RCC 7860 (cell line): ENCODE results near the gene LOC101059915.

ENCODE experiments used
- DNase-seq: peaks from one replicate; pipeline ENCODE4 v3.0.0-alpha.2; 2015; ENCODE audit warnings: low spot score
- FAIRE-seq: peaks from 2 replicates; lab custom pipeline; 2012; peaks lifted over from hg19 to GRCh38; lab: Jason Lieb, UNC

The LOC101059915 gene

GRCh38 chrX:71667328-71668247 is at the start of gene LOC101059915:
TSS of gene LOC101059915 (plus strand) at chrX:71667546.
- DNase-seq, result no peak
- FAIRE-seq, result no peak

DNA sequence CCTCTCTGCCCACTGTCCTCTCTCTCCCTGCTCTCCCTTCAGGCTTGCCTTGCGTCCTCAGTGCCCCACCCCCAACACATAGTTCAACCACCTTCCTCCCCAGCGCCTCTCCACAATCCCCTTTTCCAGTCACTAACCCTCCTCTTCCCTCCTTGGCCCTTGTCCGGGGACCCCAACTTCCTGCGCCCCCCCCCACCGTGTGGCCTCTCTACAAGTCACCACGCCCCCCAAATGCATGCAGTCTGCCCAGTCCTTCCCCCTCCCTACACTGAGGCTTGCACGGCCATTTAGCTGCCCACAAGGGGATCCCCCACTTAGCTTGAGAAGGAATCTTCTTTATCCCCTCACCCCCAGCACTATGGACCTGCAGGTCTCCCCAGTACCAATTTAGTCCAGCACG is 49.6 kb upstream of the LOC101059915 start:
- no peak for DNase-seq
- no peak for FAIRE-seq

GRCh38 chrX:71618303-71618721 is 49.0 kb upstream of the LOC101059915 start, which contains the start of gene CXCR3:
TSS of gene CXCR3 (minus strand) at chrX:71618511. CDS start at chrX:71618449, 62 bp downstream.
- DNase-seq (peak; percentile 43), FAIRE-seq (no peak)

DNA sequence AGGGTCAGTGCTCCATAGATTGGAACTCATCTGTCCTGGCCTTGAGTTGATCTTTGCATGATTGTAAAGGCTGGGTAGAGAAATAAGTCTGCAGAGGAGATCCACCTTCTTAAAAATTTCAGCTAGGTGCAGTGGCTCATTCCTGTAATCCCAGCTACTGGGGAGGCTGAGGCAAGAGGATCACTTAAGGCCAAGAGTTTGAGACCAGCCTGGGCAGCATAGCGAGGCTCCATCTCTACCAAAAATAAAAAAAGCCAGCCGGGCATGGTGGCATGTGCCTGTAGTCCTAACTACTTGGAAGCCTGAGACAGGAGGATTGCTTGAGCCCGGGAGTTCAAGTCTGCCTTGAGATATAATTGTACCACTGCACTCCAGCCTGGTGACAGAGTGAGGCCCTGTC is 48.6 kb upstream of the LOC101059915 start:
- DNase-seq, result no peak
- no peak for FAIRE-seq

- DNase-seq (no peak), FAIRE-seq (no peak)
These were observed 48.2 kb upstream of the LOC101059915 start for GRCh38 chrX:71619193-71619592.

DNA sequence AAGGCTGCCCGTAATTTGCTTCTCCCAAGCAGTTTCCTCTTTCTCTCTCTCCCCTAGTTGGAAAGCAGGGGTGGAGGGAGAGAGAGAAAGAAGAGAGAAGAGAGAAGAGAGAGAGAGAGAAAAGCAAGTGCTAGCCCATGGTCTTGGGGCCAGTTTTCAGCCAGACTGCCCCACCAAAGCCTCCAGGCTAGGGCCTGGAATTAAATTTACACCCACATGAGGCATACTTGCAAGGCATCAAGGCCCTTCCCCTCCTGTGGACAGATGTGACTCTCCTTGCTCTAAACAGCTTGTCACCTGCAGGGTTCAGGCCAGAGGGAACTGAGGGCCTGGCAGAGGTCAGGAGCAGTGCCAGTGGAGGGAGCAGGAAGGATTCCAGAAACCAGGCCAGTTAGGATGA is 47.4 kb upstream of the LOC101059915 start:
- FAIRE-seq, result no peak

GRCh38 chrX:71621603-71622002 is 45.7 kb upstream of the LOC101059915 start:
- FAIRE-seq (no peak), DNase-seq (no peak)

More for the DNA sequence above, 47.4 kb upstream of the LOC101059915 start:
- DNase-seq, result no peak

DNA sequence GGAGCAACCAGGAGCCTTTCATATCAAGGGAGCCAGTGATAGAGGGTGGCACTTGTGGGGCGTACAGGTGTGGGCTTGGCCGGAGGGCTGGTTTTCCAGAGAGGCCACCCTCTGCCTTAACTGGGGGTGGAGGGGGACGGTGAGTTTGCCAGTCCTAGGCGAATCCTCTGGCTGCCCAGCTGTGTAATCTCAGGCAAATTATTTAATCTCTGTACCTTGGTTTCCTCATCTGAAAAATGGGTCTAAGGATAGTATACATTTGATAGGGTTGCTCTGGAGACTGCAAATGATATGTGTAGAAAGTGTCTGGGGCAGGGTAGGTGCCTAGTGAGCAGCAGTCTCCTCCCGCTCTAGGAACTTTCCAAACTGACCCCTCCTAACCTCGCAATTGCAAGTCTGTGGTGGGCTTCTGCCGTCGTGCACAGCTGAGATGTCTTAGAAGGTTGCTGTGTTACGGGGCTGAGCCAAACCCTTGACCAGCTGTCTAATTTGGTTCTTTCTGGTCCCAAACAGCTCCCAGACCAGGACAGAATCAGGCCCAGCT is 45.2 kb upstream of the LOC101059915 start:
- FAIRE-seq, result no peak
- DNase-seq, result no peak

GRCh38 chrX:71622576-71623450 is 44.5 kb upstream of the LOC101059915 start:
- DNase-seq (no peak), FAIRE-seq (no peak)

- FAIRE-seq (no peak), DNase-seq (no peak)
These were observed 43.6 kb upstream of the LOC101059915 start for GRCh38 chrX:71623714-71624113.

DNA sequence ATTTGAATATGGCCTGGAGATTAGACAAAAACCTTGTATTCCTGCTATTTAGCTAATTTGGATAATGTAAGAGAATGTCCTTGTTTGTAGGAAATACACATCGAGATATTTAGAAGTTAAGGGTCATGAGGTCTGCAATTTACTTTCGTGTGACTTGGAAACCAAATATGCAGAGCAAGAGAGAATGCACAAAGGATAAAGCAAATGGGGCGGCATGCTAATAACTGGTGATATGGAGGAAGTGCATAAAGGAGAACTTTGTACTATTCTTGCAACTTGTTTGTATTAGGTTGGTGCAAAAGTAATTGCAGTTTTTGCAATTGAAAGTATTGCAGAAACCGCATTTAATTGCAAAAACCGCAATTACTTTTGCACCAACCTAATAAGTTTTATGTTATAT is 41.9 kb upstream of the LOC101059915 start:
- DNase-seq (no peak), FAIRE-seq (no peak)

GRCh38 chrX:71626576-71626975 is 40.8 kb upstream of the LOC101059915 start:
- no peak for DNase-seq
- FAIRE-seq, result no peak

- DNase-seq, result no peak
- FAIRE-seq, result no peak
These were observed 39.5 kb upstream of the LOC101059915 start for GRCh38 chrX:71627588-71628404.

DNA sequence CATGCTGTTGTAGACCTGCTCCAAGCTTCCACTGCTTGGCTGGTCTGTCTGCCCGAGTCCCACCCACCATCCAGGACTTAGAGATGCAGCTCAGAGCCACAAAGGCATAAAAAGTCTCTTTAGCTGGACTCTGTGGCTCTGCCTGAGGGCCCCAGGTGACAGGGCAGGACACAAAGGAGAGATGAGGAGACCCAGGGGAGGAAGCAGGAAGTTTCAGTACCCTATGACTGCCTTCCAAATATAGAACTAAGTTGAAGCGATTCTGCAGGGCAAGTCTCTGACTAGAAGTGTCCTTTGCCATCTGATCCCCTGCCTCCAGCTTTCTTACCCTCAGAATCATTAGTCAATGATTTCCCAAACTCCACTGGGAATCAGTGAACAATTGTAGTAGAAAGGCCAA is 37.9 kb upstream of the LOC101059915 start:
- DNase-seq, result no peak
- no peak for FAIRE-seq

- FAIRE-seq, result no peak
- DNase-seq, result no peak
These were observed 34.3 kb upstream of the LOC101059915 start for GRCh38 chrX:71632923-71633657.

- DNase-seq (no peak), FAIRE-seq (no peak)
These were observed 33.0 kb upstream of the LOC101059915 start for GRCh38 chrX:71634366-71634765.

- FAIRE-seq (no peak), DNase-seq (no peak)
These were observed 30.7 kb upstream of the LOC101059915 start for GRCh38 chrX:71636438-71637252.

GRCh38 chrX:71637253-71637618 is 30.1 kb upstream of the LOC101059915 start:
- DNase-seq (no peak), FAIRE-seq (no peak)

DNA sequence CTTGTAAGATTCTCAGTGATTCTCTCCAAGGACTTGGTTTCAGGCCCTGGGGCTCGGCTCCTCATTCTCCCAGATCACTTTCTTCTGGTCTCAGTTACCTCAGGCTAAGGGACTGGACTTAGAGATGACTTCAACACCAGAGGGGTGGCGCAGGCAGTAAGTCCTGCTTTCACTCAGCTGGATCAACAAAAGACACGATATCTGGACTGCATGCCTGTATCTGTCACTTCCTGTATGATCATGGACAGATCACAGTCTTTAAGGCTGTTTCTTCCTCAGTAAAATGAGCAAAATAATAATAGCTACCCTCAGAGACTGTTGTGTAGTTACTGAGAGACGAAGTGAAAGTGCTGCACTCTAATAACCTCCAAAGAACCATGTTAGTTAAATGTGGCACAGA is 29.5 kb upstream of the LOC101059915 start:
- no peak for FAIRE-seq
- DNase-seq, result no peak
